NT2/D1 (cell line): ENCODE data around the gene NSMCE1.
"Not testable (repeated sequence)": the region's sequence is repeated elsewhere in the genome, so short reads cannot be mapped to it uniquely, and the experiment has no call there.

Experiments
- DNase-seq: peaks from one replicate; pipeline ENCODE4 v3.0.0-alpha.2; 2011; ENCODE audit warnings: low read depth, low spot score
- H3K27me3 ChIP-seq: 2 replicates; pipeline ENCODE4 v1.6.0; 2011; ENCODE audit warnings: mild to moderate bottlenecking; ENCODE audit not compliant: insufficient read length, insufficient read depth
- H3K36me3 ChIP-seq: 2 replicates; pipeline ENCODE4 v1.6.1; 2011; ENCODE audit warnings: mild to moderate bottlenecking, low read length, mixed read lengths; ENCODE audit not compliant: insufficient read depth, insufficient read length
- H3K4me1 ChIP-seq: 2 replicates; pipeline ENCODE4 v1.5.1; 2011; ENCODE audit not compliant: insufficient read depth, insufficient read length
- H3K4me3 ChIP-seq: 2 replicates; pipeline ENCODE4 v1.5.1; 2011; ENCODE audit warnings: low read depth; ENCODE audit not compliant: insufficient read length
- H3K9ac ChIP-seq: 2 replicates; pipeline ENCODE4 v1.6.0; 2011; ENCODE audit warnings: low read depth; ENCODE audit not compliant: insufficient read length
- H3K9me3 ChIP-seq: 2 replicates; pipeline ENCODE4 v1.5.1; 2011; ENCODE audit warnings: mild to moderate bottlenecking, low read length; ENCODE audit not compliant: insufficient read depth
- SUZ12 ChIP-seq: IDR thresholded peaks from 2 replicates; pipeline ENCODE4 v1.6.1; 2011; ENCODE audit not compliant: insufficient read length, insufficient read depth; ENCODE audit errors: extremely low read depth
- YY1 ChIP-seq: IDR thresholded peaks from 2 replicates; pipeline ENCODE4 v1.6.1; 2011; ENCODE audit not compliant: insufficient read length, insufficient read depth
- ZNF274 ChIP-seq: IDR thresholded peaks from 2 replicates; pipeline ENCODE4 v1.6.1; 2011; ENCODE audit warnings: mild to moderate bottlenecking, low read depth, low read length

The NSMCE1 gene

GRCh38 chr16:27287051-27287811 is 18.7 kb upstream of the NSMCE1 start:
- TF ChIP-seq SUZ12: no peak
- no peak for TF ChIP-seq ZNF274
- TF ChIP-seq YY1: no peak
- Histone ChIP-seq H3K4me1 (no peaks in the 10 kb centered on the region), H3K9ac (no peak overlapping the region), H3K27me3 (no peaks in the 10 kb centered on the region), H3K4me3 (no peak overlapping the region), H3K9me3 (no peaks in the 10 kb centered on the region), H3K36me3 (no peaks in the 10 kb centered on the region)
- DNase-seq: no peak

- no peak for TF ChIP-seq SUZ12
- TF ChIP-seq ZNF274: no peak
- TF ChIP-seq YY1: no peak
- Histone ChIP-seq H3K36me3 (no peaks in the 10 kb centered on the region), H3K27me3 (no peaks in the 10 kb centered on the region), H3K9ac (no peak overlapping the region), H3K9me3 (no peaks in the 10 kb centered on the region), H3K4me1 (no peaks in the 10 kb centered on the region), H3K4me3 (no peak overlapping the region)
- no peak for DNase-seq
Measured at GRCh38 chr16:27286451-27286850, 17.9 kb upstream of the NSMCE1 start.

GRCh38 chr16:27285676-27286196 is 17.2 kb upstream of the NSMCE1 start:
- H3K9me3 ChIP-seq: no peaks in the 10 kb centered on the region
- no peaks in the 10 kb centered on the region for H3K27me3 ChIP-seq
- no peak overlapping the region for H3K4me3 ChIP-seq
- no peaks in the 10 kb centered on the region for H3K36me3 ChIP-seq
- no peak for TF ChIP-seq SUZ12
- TF ChIP-seq YY1: no peak
- no peak for TF ChIP-seq ZNF274
- no peak for DNase-seq
- H3K4me1 ChIP-seq: no peaks in the 10 kb centered on the region
- no peak overlapping the region for H3K9ac ChIP-seq

GRCh38 chr16:27284865-27285675 is 16.5 kb upstream of the NSMCE1 start:
- Histone ChIP-seq H3K36me3 (no peaks in the 10 kb centered on the region), H3K9ac (no peak overlapping the region), H3K27me3 (no peaks in the 10 kb centered on the region), H3K4me3 (no peak overlapping the region), H3K4me1 (no peaks in the 10 kb centered on the region), H3K9me3 (no peaks in the 10 kb centered on the region)
- no peak for TF ChIP-seq SUZ12
- no peak for TF ChIP-seq ZNF274
- no peak for TF ChIP-seq YY1
- no peak for DNase-seq

GRCh38 chr16:27281243-27281642 is 12.7 kb upstream of the NSMCE1 start:
- no peak for TF ChIP-seq SUZ12
- no peak for TF ChIP-seq YY1
- TF ChIP-seq ZNF274: no peak
- no peaks in the 10 kb centered on the region for H3K4me1 ChIP-seq
- no peaks in the 10 kb centered on the region for H3K9me3 ChIP-seq
- H3K36me3 ChIP-seq: no peaks in the 10 kb centered on the region
- H3K9ac ChIP-seq: no peak overlapping the region
- H3K27me3 ChIP-seq: no peaks in the 10 kb centered on the region
- no peak overlapping the region for H3K4me3 ChIP-seq
- no peak for DNase-seq

- Histone ChIP-seq H3K27me3 (no peaks in the 10 kb centered on the region), H3K36me3 (no peaks in the 10 kb centered on the region), H3K9ac (no peak overlapping the region), H3K4me1 (no peaks in the 10 kb centered on the region), H3K9me3 (no peaks in the 10 kb centered on the region), H3K4me3 (no peak overlapping the region)
- no peak for TF ChIP-seq ZNF274
- no peak for TF ChIP-seq SUZ12
- no peak for TF ChIP-seq YY1
- no peak for DNase-seq
Measured at GRCh38 chr16:27275394-27275793, 6.8 kb upstream of the NSMCE1 start.

GRCh38 chr16:27274424-27274874 is 5.9 kb upstream of the NSMCE1 start:
- not testable (repeated sequence) for H3K4me1 ChIP-seq, H3K9ac ChIP-seq, H3K36me3 ChIP-seq, H3K27me3 ChIP-seq, H3K9me3 ChIP-seq, DNase-seq, H3K4me3 ChIP-seq
